ENCODE data around the gene CYBB. TPM values are rescaled to one million over a fixed set of nuclear protein-coding genes. Genes with fewer than 3 reads are reported as not detected.

Gene CYBB
- polyA plus RNA-seq, 1 of the 3 experiments (the other 2 are of a cell fraction) = not detected

- Histone ChIP-seq H3K27me3 (ENCODE audit: insufficient read depth) (0 out of 2 replicates have a peak, but pooled peaks cover 4% of the 10 kb centered on the region), H3K9me3 (no peaks in the 10 kb centered on the region), H3K9me2 (no peaks in the 10 kb centered on the region), H3K4me2 (no peak overlapping the region), H3F3A (replicated peaks; ENCODE audit: insufficient read depth) (no peaks in the 10 kb centered on the region), H3K36me3 (replicated peaks in 1 of 2; ENCODE audit: control insufficient read depth in 1 of 2, insufficient read depth in 2 of 2, low read length in 1 of 2) (no peaks in the 10 kb centered on the region), H3K27ac (ENCODE audit: low read depth in 2 of 2, low read length in 1 of 2) (no peak overlapping the region), H3K4me3 (ENCODE audit: low read depth in 2 of 2, low read length in 1 of 2) (no peak overlapping the region), H4K20me1 (ENCODE audit: insufficient read depth) (no peaks in the 10 kb centered on the region), H3K79me2 (ENCODE audit: insufficient read depth) (no peaks in the 10 kb centered on the region), H3K9ac (no peak overlapping the region), H3K4me1 (ENCODE audit: control insufficient read depth in 1 of 2, insufficient read depth in 2 of 2, low read depth in 1 of 2, low read length in 1 of 2) (no peaks in the 10 kb centered on the region), H2AFZ (ENCODE audit: low read depth) (no peak overlapping the region)
- DNase-seq = no peak
- POLR2A ChIA-PET = no interaction called here
- CTCF ChIA-PET = no interaction called here
- 2% methylated on average over 2 of the region's 2 CpGs for WGBS (ENCODE audit: low lambda C conversion rate)
- no peak for TF ChIP-seq TEAD4 (IDR thresholded peaks at IDR 0.05; ENCODE audit: borderline replicate concordance, insufficient read depth)
- TF ChIP-seq MXI1 (IDR thresholded peaks at IDR 0.05; ENCODE audit: low read depth, low read length) = no peak
- TF ChIP-seq USF2 (IDR thresholded peaks at IDR 0.05; ENCODE audit: borderline replicate concordance, low read depth, low read length) = no peak
- TF ChIP-seq SIN3A (IDR thresholded peaks at IDR 0.05; ENCODE audit: borderline replicate concordance, low read depth, low read length) = no peak
- TF ChIP-seq JUND (IDR thresholded peaks at IDR 0.05) = no peak
- TF ChIP-seq CTCF (IDR thresholded peaks at IDR 0.05) = no peak
- no peak for TF ChIP-seq TCF12 (IDR thresholded peaks at IDR 0.05)
- TF ChIP-seq MAX (IDR thresholded peaks at IDR 0.05; ENCODE audit: low read depth) = no peak
- TF ChIP-seq NRF1 (IDR thresholded peaks at IDR 0.05; ENCODE audit: low read depth, low read length) = no peak
These were observed 74.9 kb downstream of the CYBB start for GRCh38 chrX:37854748-37855147.

- no peak overlapping the region for H2AFZ ChIP-seq (ENCODE audit: low read depth)
- no peaks in the 10 kb centered on the region for H3K27me3 ChIP-seq (ENCODE audit: insufficient read depth)
- WGBS (ENCODE audit: low lambda C conversion rate) = 19% methylated on average over 6 of the region's 6 CpGs
- H4K20me1 ChIP-seq (ENCODE audit: insufficient read depth) = no peaks in the 10 kb centered on the region
- no peak overlapping the region for H3K9ac ChIP-seq
- H3K4me3 ChIP-seq (ENCODE audit: low read depth in 2 of 2, low read length in 1 of 2) = no peak overlapping the region
- POLR2A ChIA-PET = no interaction called here
- no peaks in the 10 kb centered on the region for H3K9me3 ChIP-seq
- H3F3A ChIP-seq (replicated peaks; ENCODE audit: insufficient read depth) = no peaks in the 10 kb centered on the region
- no peak overlapping the region for H3K4me2 ChIP-seq
- no peaks in the 10 kb centered on the region for H3K4me1 ChIP-seq (ENCODE audit: control insufficient read depth in 1 of 2, insufficient read depth in 2 of 2, low read depth in 1 of 2, low read length in 1 of 2)
- CTCF ChIA-PET = no interaction called here
- no peaks in the 10 kb centered on the region for H3K9me2 ChIP-seq
- DNase-seq = no peak
- no peaks in the 10 kb centered on the region for H3K36me3 ChIP-seq (replicated peaks in 1 of 2; ENCODE audit: control insufficient read depth in 1 of 2, insufficient read depth in 2 of 2, low read length in 1 of 2)
- TF ChIP-seq MAX (IDR thresholded peaks at IDR 0.05; ENCODE audit: low read depth) (no peak), USF2 (IDR thresholded peaks at IDR 0.05; ENCODE audit: borderline replicate concordance, low read depth, low read length) (no peak), RXRA (IDR thresholded peaks at IDR 0.05; ENCODE audit: borderline replicate concordance, low read depth) (no peak), CHD2 (IDR thresholded peaks at IDR 0.05; ENCODE audit: low read length, partially characterized antibody) (no peak), CTCF (IDR thresholded peaks at IDR 0.05) (no peak)
- no peaks in the 10 kb centered on the region for H3K79me2 ChIP-seq (ENCODE audit: insufficient read depth)
- H3K27ac ChIP-seq (ENCODE audit: low read depth in 2 of 2, low read length in 1 of 2) = no peak overlapping the region
These were observed 80.9 kb downstream of the CYBB start for GRCh38 chrX:37860721-37861120.

Data from SK-N-SH (cell line).